Measurements from ENCODE around the gene EGR1.
A peak's percentile ranks its signal among the peaks of the same experiment; 100 is the strongest.

Gene EGR1

DNA sequence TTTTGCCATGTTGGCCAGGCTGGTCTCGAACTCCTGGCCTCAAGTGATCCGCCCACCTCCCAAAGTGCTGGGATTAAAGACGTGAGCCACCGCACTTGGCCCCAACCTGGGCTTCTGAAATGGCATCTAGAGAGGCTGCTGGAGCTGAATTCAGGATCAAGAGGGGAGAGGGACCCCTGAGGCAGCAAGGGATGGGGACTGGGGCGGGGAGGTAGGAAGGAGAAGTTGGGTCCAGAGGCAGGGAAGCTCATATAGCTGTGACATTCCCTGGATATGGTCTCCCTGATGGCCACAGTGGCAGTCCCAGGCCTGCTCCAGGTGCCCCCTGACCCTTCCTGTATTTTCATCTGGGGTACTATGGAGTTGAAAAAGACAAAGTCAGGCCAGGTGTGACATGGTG is 14.3 kb upstream of the EGR1 start:
- in situ Hi-C loops (cut with MboI; ENCODE audit: low pct_unique_long_range_greater_than_20kb, low sequenced_read_pairs) = no loop called here
- DNase-seq = no peak

DNA sequence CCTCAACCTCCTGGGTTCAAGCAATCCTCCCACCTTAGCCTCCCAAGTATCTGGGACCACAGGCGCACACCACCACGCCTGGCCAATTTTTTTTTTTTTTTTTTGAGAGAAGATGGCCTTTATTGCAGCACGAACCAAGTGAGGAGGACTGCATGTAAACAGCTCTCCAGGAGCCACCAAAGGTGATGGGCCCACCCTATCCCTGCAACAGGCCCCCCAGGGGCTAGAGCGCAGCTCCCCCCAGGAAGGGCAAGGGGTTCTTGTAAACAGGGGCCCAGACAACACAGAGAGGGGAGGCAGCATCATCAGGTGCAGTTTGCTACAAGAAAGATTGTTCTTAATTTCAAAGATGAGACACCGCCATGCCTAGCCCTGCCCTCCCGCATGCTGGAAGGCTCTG is 12.6 kb upstream of the EGR1 start:
- DNase-seq = no peak
- in situ Hi-C loops (cut with MboI; ENCODE audit: low pct_unique_long_range_greater_than_20kb, low sequenced_read_pairs) = no loop called here

DNA sequence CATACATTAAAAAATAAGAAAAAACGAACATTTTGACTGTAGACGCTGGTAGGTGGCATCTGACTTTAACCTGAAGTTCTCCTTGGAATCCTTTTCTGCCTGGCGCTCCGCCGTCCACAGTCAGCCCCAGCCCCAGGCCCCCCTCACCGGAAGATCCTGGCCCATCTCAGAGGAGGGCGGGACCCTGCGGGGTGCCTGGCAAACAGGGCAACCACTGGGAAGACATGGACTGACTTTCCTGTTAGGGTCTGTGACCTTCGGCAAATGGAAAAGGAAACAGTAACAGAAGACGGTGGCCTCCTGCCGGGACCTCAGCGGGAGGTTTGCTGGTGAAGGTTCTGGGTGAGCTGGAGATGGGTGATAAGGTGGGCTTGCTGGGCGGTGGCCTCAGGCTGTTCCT is 11.7 kb upstream of the EGR1 start:
- in situ Hi-C loops (cut with MboI; ENCODE audit: low pct_unique_long_range_greater_than_20kb, low sequenced_read_pairs) = no loop called here
- DNase-seq = no peak

DNA sequence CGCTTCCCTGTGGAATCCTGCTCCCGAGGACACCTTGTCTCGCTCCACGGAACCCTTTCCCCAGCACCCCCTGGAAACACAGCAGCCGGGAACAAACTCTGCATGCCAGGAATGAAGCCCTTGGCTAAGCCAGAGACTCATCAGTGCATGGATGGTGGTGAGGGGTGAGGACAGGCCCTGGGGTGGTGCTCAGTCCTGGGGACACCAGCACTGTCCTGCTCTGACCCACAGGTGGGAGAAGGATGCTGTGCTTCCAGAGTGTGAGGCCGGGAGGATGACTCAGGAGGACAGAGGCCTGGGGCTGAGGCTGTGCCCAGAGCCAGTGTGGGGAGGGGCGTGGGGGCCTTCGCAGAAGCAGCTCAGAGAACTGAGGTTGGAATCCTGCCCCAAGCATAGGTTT is 11.2 kb upstream of the EGR1 start:
- no peak for DNase-seq
- in situ Hi-C loops (cut with MboI; ENCODE audit: low pct_unique_long_range_greater_than_20kb, low sequenced_read_pairs) = no loop called here

DNA sequence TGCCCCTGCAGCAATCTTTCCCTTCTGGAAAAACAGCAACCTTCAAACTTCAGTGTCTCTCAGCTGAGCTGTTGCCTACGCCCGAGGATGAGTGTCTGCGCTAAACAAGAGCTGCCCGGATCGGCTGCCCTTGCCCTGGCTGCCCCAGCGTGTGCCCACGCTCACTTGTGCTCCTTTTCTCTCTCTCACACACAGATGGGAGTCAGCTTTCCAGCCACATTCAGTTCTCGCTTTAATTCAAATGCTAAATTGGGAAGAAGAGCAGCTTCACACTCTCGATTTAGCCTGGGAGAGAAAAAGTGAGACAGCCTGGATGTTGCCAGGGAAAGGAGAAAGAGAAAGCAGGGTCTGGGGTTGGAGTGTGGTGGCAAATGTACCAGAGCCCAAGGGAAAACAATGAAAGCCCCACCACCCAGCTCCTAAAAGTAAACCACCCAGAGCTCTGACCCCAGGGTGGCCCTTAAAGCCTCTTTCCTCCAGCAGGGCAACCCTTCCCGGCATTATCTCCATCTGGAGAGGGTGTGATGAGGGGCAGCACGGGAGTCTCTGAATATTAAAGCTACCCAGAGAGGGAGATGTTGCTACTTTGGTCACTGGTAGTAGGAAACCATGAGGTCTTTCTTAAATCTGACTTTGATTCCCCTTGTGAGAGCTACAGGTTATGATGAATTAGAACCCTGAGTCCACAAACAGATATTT is 9.9 kb upstream of the EGR1 start:
- in situ Hi-C loops (cut with MboI; ENCODE audit: low pct_unique_long_range_greater_than_20kb, low sequenced_read_pairs) = no loop called here
- DNase-seq = no peak

DNA sequence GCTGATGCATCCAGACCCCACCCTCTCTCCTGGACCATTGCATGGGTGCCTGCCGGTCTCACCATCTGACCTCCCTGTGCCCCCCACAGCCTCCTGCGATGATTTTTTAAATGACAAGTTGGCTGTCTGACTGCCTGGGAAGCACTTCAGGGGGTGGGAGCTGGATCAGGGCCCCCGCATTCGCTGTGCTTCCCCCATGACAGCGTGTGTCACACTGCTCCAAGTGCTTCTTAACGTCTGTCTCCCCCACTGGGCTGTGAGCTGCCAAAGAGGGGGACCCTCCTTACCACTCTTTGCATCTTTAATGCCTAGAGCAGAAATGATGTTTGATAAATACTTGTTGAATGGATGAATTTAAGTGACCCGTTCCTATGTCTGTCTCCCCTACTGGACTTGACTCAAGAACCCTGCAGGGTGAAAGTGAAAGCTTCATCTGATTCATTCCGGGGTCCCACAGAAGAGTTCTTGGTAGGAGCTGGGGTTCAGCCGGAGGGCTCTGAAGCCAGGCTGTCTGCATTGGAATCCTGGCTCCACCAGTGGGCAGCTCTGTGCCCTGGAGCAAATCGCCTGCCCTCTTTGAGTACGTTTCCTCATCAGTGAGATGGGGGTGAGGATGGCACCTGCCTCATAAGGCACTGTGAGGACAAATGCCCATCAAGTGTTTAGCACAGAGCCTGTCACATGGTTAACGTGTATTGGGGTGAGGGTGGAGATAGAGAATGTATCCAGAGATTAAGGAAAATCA is 7.6 kb upstream of the EGR1 start:
- no peak for DNase-seq
- in situ Hi-C loops (cut with MboI; ENCODE audit: low pct_unique_long_range_greater_than_20kb, low sequenced_read_pairs) = no loop called here

DNA sequence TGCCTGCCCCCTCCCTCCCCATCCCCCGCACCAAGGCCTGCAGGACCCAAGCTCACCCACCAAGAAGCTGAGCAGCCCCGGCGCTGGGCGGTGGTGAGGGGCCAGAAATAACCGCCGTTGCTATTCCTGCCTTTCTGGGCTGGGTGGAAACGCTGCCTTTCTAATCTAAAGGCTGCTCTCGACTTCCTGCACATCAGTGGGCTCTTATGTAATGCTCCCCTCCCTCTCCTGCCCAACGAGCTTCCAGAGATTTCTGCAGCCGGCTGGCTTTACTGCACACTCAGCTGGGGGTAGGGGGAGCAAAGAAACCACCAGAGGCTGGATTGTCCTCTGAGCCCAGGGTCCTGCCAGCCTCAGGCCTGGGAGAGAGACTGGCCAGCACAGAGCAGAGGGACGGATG is 6.9 kb upstream of the EGR1 start:
- DNase-seq = no peak
- in situ Hi-C loops (cut with MboI; ENCODE audit: low pct_unique_long_range_greater_than_20kb, low sequenced_read_pairs) = no loop called here

DNA sequence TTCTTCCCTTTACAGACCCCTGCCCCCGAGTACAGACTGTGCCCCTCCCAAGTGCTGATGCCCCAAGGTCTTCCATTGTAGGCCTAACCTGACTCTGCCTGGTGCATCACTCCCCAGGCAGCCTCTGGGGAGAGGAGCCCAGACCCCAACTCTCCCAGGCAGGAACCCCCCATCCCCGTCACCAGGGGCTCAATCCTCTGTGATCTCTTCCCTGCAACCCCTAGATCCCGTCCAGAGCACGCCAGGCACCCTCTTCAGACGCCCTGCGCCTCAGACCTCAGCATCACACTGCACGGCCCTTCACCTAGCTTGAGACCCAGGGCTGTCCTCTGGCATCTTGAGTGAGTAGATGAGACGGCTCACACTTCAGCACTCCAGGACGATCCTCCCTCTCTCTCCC is 6.4 kb upstream of the EGR1 start:
- no peak for DNase-seq
- in situ Hi-C loops (cut with MboI; ENCODE audit: low pct_unique_long_range_greater_than_20kb, low sequenced_read_pairs) = no loop called here

DNA sequence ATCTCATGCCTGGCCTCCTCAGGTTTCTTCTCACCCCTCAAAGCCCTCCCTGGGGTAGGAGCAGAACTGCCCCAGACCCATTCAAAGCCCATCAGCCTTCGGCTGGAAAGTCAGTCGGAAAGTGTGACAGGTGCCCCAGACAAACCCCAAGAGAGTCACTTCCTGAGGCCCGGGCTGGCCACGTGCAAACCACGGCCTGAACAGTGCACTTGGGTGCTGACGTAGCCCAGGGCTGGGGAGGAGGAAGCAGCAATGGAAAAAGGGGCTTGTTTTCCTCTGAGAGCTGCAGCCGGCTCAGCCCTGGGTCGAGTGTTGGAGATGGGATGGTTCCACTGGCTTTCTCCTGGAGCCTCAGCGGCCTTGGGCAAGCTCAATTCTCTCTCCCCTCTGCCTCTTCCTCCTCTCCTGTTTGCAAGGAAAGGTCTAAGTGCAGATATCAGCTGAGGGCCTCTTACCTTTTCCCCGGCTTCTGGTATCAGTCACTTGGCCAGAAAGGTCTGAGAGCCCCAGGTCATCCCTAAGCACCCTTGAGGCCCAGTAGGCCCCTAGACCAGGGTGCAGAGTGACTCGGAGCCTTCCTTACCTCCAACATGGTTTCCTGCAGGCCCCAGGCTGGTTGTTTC is 5.9 kb upstream of the EGR1 start:
- in situ Hi-C loops (cut with MboI; ENCODE audit: low pct_unique_long_range_greater_than_20kb, low sequenced_read_pairs) = no loop called here
- DNase-seq = no peak

DNA sequence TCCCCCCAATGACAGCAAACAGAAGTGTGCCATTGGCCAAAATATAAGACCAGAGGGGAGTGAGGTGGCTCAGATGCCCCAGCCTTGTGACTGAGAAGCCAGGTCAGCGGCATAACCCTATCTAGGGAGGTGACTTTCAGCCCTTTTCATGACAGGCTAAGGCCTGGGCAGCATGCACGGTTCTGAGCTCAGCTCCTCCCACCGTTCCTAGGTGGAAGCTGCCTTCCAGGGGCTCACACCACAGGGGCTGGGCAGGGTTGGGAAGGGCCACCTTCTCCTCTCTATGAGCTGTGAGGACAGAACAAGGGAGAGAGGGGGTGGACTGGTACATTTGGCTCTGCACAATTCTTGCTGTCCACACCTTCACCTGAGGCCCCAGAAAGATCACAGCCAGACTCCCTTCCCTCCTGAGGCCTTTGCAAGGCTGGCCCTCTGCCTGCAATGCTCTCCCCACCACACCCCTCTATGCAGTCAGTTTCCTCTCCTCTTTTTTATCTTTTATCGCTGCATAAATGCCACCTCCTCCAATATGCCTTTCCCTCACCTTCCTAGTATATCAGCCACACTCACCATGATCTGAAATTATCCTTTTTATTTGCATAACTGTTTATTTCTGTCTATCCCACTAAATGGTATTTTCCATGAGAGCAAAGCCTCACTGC is 5.1 kb upstream of the EGR1 start:
- in situ Hi-C loops (cut with MboI; ENCODE audit: low pct_unique_long_range_greater_than_20kb, low sequenced_read_pairs) = no loop called here
- no peak for DNase-seq

DNA sequence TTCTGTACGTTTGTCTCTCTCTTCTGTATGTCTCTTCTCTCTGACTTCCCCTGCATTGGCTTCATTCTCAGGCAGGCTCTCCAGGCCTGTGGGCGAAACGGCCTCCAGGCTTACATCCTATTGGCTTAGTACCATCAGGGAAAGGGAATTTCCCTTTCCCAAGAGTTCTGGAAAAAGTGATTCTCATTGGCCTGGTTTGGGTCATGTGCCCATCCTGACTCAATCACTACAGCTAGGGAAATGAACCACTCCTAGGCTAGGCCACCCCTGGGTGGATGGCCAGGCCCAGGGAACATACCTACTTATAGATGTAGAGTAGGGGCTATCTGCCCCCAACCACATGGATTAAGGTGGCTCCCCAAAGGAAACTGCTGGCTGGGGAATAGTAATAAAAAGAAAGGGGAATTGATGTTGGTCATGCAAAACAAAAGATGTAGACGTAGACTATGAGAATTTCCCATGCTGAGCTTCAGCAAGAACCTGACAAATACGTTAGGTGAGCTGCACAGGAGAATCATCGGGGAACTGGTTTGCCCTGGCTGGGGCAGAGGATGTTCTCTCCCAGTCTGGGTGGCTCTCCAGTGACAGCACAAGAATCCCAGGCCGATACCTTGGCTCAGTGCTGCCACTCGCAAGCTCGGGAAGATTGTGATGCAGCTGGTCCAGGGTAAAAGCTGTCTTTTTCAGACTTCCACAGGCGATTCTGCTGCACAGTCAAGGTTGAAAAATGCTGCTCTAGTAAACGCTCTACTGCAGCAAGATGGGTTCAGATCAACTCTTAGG is 3.7 kb upstream of the EGR1 start:
- in situ Hi-C loops (cut with MboI; ENCODE audit: low pct_unique_long_range_greater_than_20kb, low sequenced_read_pairs) = no loop called here
- DNase-seq = no peak

DNA sequence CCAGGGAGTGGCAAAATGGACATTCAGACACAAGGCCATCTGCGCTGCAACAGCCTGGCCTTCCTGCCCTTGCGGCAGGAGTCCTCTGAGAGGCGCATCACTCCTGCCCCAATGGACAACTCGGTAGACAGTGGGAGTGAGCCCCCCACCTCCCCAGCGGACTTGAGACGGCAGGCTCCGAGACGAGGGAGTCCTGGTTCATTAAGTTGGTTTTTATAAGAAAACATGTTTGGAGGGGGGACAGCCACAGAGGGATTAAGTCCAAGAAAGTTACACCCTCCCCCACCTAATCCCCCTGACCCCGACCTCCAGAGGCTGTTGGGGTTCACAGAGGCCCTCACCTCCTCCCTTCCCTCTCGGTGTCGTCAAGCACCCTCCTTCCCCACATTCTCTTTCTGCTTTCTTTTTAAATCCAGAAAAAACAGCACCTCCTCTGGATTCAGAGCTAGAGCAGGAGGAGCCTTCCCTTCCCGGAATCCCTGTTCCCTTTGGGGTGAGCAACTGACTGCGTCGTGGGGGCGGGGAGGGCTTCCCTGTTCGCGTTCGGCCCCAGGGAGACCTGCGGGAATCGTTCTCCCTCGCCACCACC is 1.8 kb upstream of the EGR1 start:
- no peak for DNase-seq
- in situ Hi-C loops (cut with MboI; ENCODE audit: low pct_unique_long_range_greater_than_20kb, low sequenced_read_pairs) = no loop called here

DNA sequence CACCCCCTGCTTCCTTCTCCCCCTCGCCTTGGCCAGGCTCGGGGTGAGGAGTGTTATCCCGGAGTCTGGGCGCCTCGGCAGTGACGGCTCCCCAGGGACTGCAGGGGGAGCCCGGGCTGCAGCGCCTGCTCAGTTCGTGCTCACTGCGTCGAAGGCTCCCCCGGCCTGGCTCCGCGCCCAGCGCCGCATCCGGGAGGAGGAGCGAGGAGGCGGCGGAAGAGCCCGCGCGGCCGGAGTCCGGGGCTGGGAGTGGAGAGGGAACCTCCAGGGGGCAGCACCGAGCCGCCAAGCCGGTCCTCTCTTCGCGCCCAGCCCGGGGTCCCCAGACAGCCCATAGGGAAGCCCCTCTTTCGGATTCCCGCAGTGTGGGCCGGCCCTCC is 1.3 kb upstream of the EGR1 start:
- peak; percentile 96 for DNase-seq
- in situ Hi-C loops (cut with MboI; ENCODE audit: low pct_unique_long_range_greater_than_20kb, low sequenced_read_pairs) = no loop called here

DNA sequence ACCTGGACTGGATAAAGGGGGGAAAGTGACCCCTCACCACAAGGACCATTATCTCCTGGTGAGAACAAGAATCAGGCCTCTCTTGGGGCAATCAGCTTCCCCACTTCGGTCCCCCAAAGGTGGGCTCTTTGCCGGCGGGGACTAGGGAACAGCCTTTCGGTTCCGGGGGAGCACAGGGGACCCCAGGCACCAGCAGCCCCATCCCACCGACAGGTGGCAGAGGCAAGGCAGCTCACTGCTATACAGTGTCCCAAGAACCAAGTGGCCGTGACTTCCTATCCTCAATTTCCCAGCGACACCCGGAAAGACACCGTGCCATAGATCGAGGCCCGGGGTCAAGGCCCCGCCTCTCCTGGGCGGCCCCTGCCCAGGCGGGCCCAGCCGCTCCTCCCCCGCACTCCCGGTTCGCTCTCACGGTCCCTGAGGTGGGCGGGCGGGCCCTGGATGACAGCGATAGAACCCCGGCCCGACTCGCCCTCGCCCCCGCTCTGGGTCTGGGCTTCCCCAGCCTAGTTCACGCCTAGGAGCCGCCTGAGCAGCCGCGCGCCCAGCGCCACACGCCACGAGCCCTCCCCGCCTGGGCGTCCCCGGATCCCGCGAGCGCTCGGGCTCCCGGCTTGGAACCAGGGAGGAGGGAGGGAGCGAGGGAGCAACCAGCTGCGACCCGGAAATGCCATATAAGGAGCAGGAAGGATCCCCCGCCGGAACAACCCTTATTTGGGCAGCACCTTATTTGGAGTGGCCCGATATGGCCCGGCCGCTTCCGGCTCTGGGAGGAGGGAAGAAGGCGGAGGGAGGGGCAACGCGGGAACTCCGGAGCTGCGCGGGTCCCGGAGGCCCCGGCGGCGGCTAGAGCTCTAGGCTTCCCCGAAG is 655 bp upstream of the EGR1 start:
- in situ Hi-C loops (cut with MboI; ENCODE audit: low pct_unique_long_range_greater_than_20kb, low sequenced_read_pairs) = no loop called here
- DNase-seq = peak; percentile 99

DNA sequence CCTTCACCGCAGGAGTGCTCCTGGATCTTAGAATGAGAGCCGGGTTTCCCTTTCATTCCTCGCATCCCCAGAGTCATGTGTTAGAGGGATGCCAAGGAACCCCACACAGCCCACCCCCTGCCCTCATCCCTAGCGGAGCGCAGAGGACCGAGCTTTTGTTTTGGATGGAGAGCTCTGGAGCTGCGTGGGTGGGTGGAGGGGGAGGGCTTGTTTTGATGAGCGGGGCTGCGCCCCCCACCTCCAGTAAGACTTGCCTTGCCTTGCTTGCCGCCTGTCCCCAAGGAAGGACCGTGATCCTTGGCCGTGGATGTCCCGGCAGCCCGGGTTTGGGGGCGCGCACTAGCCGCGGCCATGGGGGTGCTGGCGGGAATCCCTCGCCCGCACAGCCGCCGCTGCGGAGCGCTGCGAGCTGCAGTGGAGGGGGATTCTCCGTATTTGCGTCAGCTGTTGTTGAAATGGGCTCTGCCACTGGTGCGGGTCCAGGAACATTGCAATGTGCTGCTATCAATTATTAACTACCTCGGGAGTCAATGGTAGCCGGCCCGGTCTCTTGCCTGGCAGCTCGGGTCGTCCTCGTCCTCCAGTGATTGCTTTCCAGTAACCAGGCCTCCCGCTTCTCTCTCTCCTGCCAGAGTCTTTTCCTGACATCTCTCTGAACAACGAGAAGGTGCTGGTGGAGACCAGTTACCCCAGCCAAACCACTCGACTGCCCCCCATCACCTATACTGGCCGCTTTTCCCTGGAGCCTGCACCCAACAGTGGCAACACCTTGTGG is 1.0 kb downstream of the EGR1 start:
- no peak for DNase-seq

DNA sequence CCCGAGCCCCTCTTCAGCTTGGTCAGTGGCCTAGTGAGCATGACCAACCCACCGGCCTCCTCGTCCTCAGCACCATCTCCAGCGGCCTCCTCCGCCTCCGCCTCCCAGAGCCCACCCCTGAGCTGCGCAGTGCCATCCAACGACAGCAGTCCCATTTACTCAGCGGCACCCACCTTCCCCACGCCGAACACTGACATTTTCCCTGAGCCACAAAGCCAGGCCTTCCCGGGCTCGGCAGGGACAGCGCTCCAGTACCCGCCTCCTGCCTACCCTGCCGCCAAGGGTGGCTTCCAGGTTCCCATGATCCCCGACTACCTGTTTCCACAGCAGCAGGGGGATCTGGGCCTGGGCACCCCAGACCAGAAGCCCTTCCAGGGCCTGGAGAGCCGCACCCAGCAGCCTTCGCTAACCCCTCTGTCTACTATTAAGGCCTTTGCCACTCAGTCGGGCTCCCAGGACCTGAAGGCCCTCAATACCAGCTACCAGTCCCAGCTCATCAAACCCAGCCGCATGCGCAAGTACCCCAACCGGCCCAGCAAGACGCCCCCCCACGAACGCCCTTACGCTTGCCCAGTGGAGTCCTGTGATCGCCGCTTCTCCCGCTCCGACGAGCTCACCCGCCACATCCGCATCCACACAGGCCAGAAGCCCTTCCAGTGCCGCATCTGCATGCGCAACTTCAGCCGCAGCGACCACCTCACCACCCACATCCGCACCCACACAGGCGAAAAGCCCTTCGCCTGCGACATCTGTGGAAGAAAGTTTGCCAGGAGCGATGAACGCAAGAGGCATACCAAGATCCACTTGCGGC is 1.8 kb downstream of the EGR1 start:
- no peak for DNase-seq
- in situ Hi-C loops (cut with MboI; ENCODE audit: low pct_unique_long_range_greater_than_20kb, low sequenced_read_pairs) = no loop called here

More for the DNA sequence above, 1.0 kb downstream of the EGR1 start:
- in situ Hi-C loops (cut with MboI; ENCODE audit: low pct_unique_long_range_greater_than_20kb, low sequenced_read_pairs) = no loop called here

DNA sequence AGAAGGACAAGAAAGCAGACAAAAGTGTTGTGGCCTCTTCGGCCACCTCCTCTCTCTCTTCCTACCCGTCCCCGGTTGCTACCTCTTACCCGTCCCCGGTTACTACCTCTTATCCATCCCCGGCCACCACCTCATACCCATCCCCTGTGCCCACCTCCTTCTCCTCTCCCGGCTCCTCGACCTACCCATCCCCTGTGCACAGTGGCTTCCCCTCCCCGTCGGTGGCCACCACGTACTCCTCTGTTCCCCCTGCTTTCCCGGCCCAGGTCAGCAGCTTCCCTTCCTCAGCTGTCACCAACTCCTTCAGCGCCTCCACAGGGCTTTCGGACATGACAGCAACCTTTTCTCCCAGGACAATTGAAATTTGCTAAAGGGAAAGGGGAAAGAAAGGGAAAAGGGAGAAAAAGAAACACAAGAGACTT is 2.4 kb downstream of the EGR1 start:
- in situ Hi-C loops (cut with MboI; ENCODE audit: low pct_unique_long_range_greater_than_20kb, low sequenced_read_pairs) = no loop called here
- DNase-seq = no peak

Data from KBM-7 (cell line).